NCI-H1105 (cell line): ENCODE measurements around the gene LRP2BP.
"Not testable (repeated sequence)": the region's sequence is repeated elsewhere in the genome, so short reads cannot be mapped to it uniquely, and the experiment has no call there.

Experiments used
- DNase-seq: peaks from one replicate; lab custom pipeline; 2025; lab: John Stamatoyannopoulos, UW

LRP2BP gene

GRCh38 chr4:185325721-185326120 lies 70.0 kb downstream of the LRP2BP start:
- not testable (repeated sequence) for DNase-seq

- DNase-seq = not testable (repeated sequence)
Observed at GRCh38 chr4:185324361-185324760, 71.4 kb downstream of the LRP2BP start.

GRCh38 chr4:185323606-185324005 lies 72.1 kb downstream of the LRP2BP start:
- no peak for DNase-seq

GRCh38 chr4:185322803-185323202 lies 72.9 kb downstream of the LRP2BP start:
- no peak for DNase-seq

- DNase-seq = no peak
Observed at GRCh38 chr4:185318679-185319078, 77.0 kb downstream of the LRP2BP start.

GRCh38 chr4:185317880-185318279 lies 77.8 kb downstream of the LRP2BP start:
- DNase-seq = no peak

GRCh38 chr4:185317462-185317861 lies 78.3 kb downstream of the LRP2BP start:
- not testable (repeated sequence) for DNase-seq
